HepG2 (cell line): ENCODE results near the gene GGTA1. TPM values are rescaled to one million over a fixed set of nuclear protein-coding genes. Genes with fewer than 3 reads are reported as not detected.

ENCODE experiments used
- ATAC-seq: fragments of 200-7000 bp; cut with Tn5 transposase; 3 replicates; pipeline ENCODE4 v1.9.1; 2020; ENCODE audit warnings: mild to moderate bottlenecking, moderate library complexity
- BruUV-seq: library from RNA; stranded (reverse); fragments of 400-500 nt; replicated peaks from 2 replicates; lab custom pipeline; 2021; lab: Mats Ljungman, UMichigan
- CTCF ChIA-PET: fragments of 300-600 bp; formaldehyde crosslinking; extraction: SDS; loops from one replicate; lab custom pipeline; 2021; ENCODE audit warnings: low total read pairs, inconsistent platforms, low intra/inter-chr PET ratio; lab: Yijun Ruan, JAX
- POLR2A ChIA-PET: fragments of 350-600 bp; sonication (Branson Sonifier 250); formaldehyde crosslinking; loops from one replicate; lab custom pipeline; 2020; ENCODE audit warnings: antibody characterized with exemption, inconsistent platforms; lab: Yijun Ruan, JAX
- DNase-seq: peaks from one replicate; pipeline ENCODE4 v3.0.0-alpha.2; 2015; ENCODE audit warnings: low spot score
- FAIRE-seq: peaks from 3 replicates; lab custom pipeline; 2011; peaks lifted over from hg19 to GRCh38; lab: Jason Lieb, UNC
- H2AFZ ChIP-seq: one replicate; pipeline ENCODE4 v1.6.1; 2011; ENCODE audit warnings: low read length, inconsistent platforms
- H3K27ac ChIP-seq: fragments of 300-600 bp; 3 replicates; pipeline ENCODE4 v1.8.0; 2011; ENCODE audit warnings: mixed run types, mild to moderate bottlenecking, mixed read lengths, low read length, inconsistent platforms; ENCODE audit not compliant: insufficient read depth; ENCODE audit errors: extremely low read length
- H3K27me3 ChIP-seq, 2 experiments: fragments of 200-600 bp in 1 of 2; 2 replicates in 1 of 2; 3 replicates in 1 of 2; pipeline versions ENCODE4 v1.6.0 to v1.8.0; 2011; ENCODE audit warnings: low read length in 2 of 2, mild to moderate bottlenecking in 2 of 2, moderate library complexity in 2 of 2, inconsistent platforms in 1 of 2; ENCODE audit not compliant: insufficient read depth in 2 of 2, control insufficient read depth in 1 of 2
- H3K36me3 ChIP-seq, 2 experiments: fragments of 200-600 bp in 1 of 2; replicated peaks in 1 of 2; 2 replicates in 1 of 2; 3 replicates in 1 of 2; pipeline versions ENCODE4 v1.5.1 to v1.8.0; 2011; ENCODE audit warnings: low read length in 2 of 2, inconsistent platforms in 1 of 2; ENCODE audit not compliant: insufficient read depth in 2 of 2, control insufficient read depth in 1 of 2
- H3K4me1 ChIP-seq: 2 replicates; pipeline ENCODE4 v1.5.1; 2012; ENCODE audit warnings: low read length, inconsistent platforms; ENCODE audit not compliant: insufficient read depth
- H3K4me2 ChIP-seq: 2 replicates; pipeline ENCODE4 v1.6.0; 2011; ENCODE audit warnings: low read depth, low read length, inconsistent platforms
- H3K4me3 ChIP-seq, 3 experiments: fragments of 200-600 bp in 1 of 3; sonication (generic), shearing (Covaris generic) in 1 of 3; replicated peaks in 1 of 3; 2 replicates each; pipeline ENCODE4 v1.5.1; 2011 to 2016; ENCODE audit warnings: low read length in 3 of 3, inconsistent platforms in 2 of 3, low read depth in 2 of 3, mild to moderate bottlenecking in 2 of 3, control low read depth in 1 of 3, mixed read lengths in 1 of 3; ENCODE audit not compliant: insufficient read depth in 1 of 3
- H3K79me2 ChIP-seq: one replicate; pipeline ENCODE4 v1.6.1; 2011; ENCODE audit warnings: low read length, inconsistent platforms; ENCODE audit not compliant: insufficient read depth
- H3K9ac ChIP-seq: 2 replicates; pipeline ENCODE4 v1.6.0; 2011; ENCODE audit warnings: mild to moderate bottlenecking, low read depth, low read length, inconsistent platforms; ENCODE audit not compliant: insufficient read depth
- H3K9me3 ChIP-seq: 2 replicates; pipeline ENCODE4 v1.5.1; 2012; ENCODE audit warnings: mild to moderate bottlenecking, low read length
- H4K20me1 ChIP-seq: 2 replicates; pipeline ENCODE4 v1.6.0; 2011; ENCODE audit warnings: inconsistent platforms, mild to moderate bottlenecking, low read length, moderate library complexity; ENCODE audit not compliant: insufficient read depth
- BORCS8-MEF2B ChIP-seq: sonication (generic); formaldehyde crosslinking; IDR thresholded peaks from 2 replicates; pipeline ENCODE4 v1.8.0; 2022; ENCODE audit warnings: mild to moderate bottlenecking, missing genetic modification reagents
- HOXA7 ChIP-seq: sonication (generic); formaldehyde crosslinking; IDR thresholded peaks from 2 replicates; pipeline ENCODE4 v1.8.1; 2022; ENCODE audit warnings: mild to moderate bottlenecking, missing genetic modification reagents, moderate library complexity
- NFAT5 ChIP-seq: sonication (generic); formaldehyde crosslinking; IDR thresholded peaks from 2 replicates; pipeline ENCODE4 v1.4.0; 2020; ENCODE audit warnings: missing genetic modification reagents
- ZNF615 ChIP-seq: sonication (generic); formaldehyde crosslinking; IDR thresholded peaks from 2 replicates; pipeline ENCODE4 v1.5.0; 2020; ENCODE audit warnings: mild to moderate bottlenecking, missing genetic modification reagents, borderline replicate concordance
- ZNF768 ChIP-seq: sonication (generic); formaldehyde crosslinking; IDR thresholded peaks from 2 replicates; pipeline ENCODE4 v1.4.0; 2020; ENCODE audit warnings: missing genetic modification reagents
- ZNF775 ChIP-seq: sonication (generic); formaldehyde crosslinking; IDR thresholded peaks from 2 replicates; pipeline ENCODE4 v1.4.0; 2020; ENCODE audit warnings: missing genetic modification reagents, mild to moderate bottlenecking, moderate library complexity, borderline replicate concordance
- WGBS: methylation state at CpG from one replicate; pipeline ENCODE4 v1.1.6; 2017; ENCODE audit warnings: low lambda C conversion rate; 5-methylcytosine and 5-hydroxymethylcytosine counted together
- in situ Hi-C: cut with HindIII; loops from 2 replicates; pipeline ENCODE4 v1.10.0; 2017; ENCODE audit warnings: low pct_unique_long_range_greater_than_20kb; ENCODE audit not compliant: extremely low pct_ligation_motif_present
- intact Hi-C: fragments of 100-400 bp; cut with micrococcal nuclease; formaldehyde crosslinking; loops from one replicate; pipeline ENCODE4 v1.10.0; 2022; ENCODE audit not compliant: unreplicated experiment
- polyA plus RNA-seq, 8 experiments: library from polyadenylated mRNA; depleted of rRNA in 3 of 8; stranded (reverse) in 7 of 8; unstranded in 1 of 8; fragments of >200 nt; fragmentation: Illumina TruSeq in 4 of 8; extraction: Trizol in 4 of 8; gene quantifications; 2 replicates each; pipeline versions ENCODE4 v1.2.1 to v1.2.3, GENCODE V29; 2011 to 2016; ENCODE audit warnings: low read depth in 4 of 8, missing spikeins in 1 of 8, mixed read lengths in 1 of 8; ENCODE audit not compliant: insufficient read depth in 1 of 8
- total RNA-seq, 5 experiments: library from RNA; depleted of rRNA; stranded (reverse); fragments of >200 nt; fragmentation: Illumina TruSeq; extraction: Trizol; gene quantifications; 2 replicates each; pipeline ENCODE4 v1.2.3, GENCODE V29; 2016; ENCODE audit warnings: low read depth in 1 of 5
- TF ChIP-seq, protein P1 (sequence below): sonication (generic); formaldehyde crosslinking; IDR thresholded peaks from 2 replicates; pipeline ENCODE4 v1.4.0; 2020; ENCODE audit warnings: missing genetic modification reagents

GGTA1 gene
- total and polyA plus RNA-seq, 2 of the 13 experiments (the other 11 are each of a cell fraction or from before 2014, with no cell fraction given) = not detected

GRCh38 chr9:121405899-121406298 is 93.7 kb downstream of the GGTA1 start:
- CTCF ChIA-PET = no interaction called here

More at GRCh38 chr9:121405899-121406298, 93.7 kb downstream of the GGTA1 start:
- TF ChIP-seq, protein P1, sequence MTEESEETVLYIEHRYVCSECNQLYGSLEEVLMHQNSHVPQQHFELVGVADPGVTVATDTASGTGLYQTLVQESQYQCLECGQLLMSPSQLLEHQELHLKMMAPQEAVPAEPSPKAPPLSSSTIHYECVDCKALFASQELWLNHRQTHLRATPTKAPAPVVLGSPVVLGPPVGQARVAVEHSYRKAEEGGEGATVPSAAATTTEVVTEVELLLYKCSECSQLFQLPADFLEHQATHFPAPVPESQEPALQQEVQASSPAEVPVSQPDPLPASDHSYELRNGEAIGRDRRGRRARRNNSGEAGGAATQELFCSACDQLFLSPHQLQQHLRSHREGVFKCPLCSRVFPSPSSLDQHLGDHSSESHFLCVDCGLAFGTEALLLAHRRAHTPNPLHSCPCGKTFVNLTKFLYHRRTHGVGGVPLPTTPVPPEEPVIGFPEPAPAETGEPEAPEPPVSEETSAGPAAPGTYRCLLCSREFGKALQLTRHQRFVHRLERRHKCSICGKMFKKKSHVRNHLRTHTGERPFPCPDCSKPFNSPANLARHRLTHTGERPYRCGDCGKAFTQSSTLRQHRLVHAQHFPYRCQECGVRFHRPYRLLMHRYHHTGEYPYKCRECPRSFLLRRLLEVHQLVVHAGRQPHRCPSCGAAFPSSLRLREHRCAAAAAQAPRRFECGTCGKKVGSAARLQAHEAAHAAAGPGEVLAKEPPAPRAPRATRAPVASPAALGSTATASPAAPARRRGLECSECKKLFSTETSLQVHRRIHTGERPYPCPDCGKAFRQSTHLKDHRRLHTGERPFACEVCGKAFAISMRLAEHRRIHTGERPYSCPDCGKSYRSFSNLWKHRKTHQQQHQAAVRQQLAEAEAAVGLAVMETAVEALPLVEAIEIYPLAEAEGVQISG (CRISPR knock-in tag) = no peak
- TF ChIP-seq BORCS8-MEF2B (CRISPR knock-in tag) (no peak), HOXA7 (CRISPR knock-in tag) (no peak), NFAT5 (CRISPR knock-in tag) (no peak), ZNF768 (CRISPR knock-in tag) (no peak), ZNF775 (CRISPR knock-in tag) (no peak), ZNF615 (CRISPR knock-in tag) (no peak)
- WGBS = 0% methylated on average over 1 of the region's 1 CpG
- DNase-seq = no peak
- in situ Hi-C loops (no loop called here), intact Hi-C loops (no loop called here)
- H3K27ac ChIP-seq = no peak overlapping the region
- no peak overlapping the region for H3K9ac ChIP-seq
- no peaks in the 10 kb centered on the region for H3K9me3 ChIP-seq
- H3K4me3 ChIP-seq = no peak overlapping the region
- no peaks in the 10 kb centered on the region for H3K79me2 ChIP-seq
- no peaks in the 10 kb centered on the region for H3K36me3 ChIP-seq
- POLR2A ChIA-PET = no interaction called here
- H3K27me3 ChIP-seq = 0 out of 5 replicates have a peak, but pooled peaks cover 0 to 11% of the 10 kb centered on the region in 2 experiments
- H4K20me1 ChIP-seq = no peaks in the 10 kb centered on the region
- FAIRE-seq = no peak
- no peak overlapping the region for H2AFZ ChIP-seq
- BruUV-seq = no TSS peak
- no peak overlapping the region for H3K4me2 ChIP-seq
- ATAC-seq = no peak
- no peaks in the 10 kb centered on the region for H3K4me1 ChIP-seq

Other genes with a start within 250 kb of the GGTA1 start
- gene GSN, start 231.7 kb downstream of the GGTA1 start, total RNA-seq (2016; rRNA removed; fragmentation: Illumina TruSeq; extraction: Trizol) = 126 and 307 TPM in 2 replicates
- 294 and 436 TPM in 2 replicates for gene GSN, start 231.7 kb downstream of the GGTA1 start, polyA plus RNA-seq (2011; rRNA removed)
- gene STOM, start 129.6 kb downstream of the GGTA1 start, total RNA-seq (2016; rRNA removed; fragmentation: Illumina TruSeq; extraction: Trizol) = 26.0 and 43.6 TPM in 2 replicates
- 165 and 166 TPM in 2 replicates for gene STOM, start 129.6 kb downstream of the GGTA1 start, polyA plus RNA-seq (2011; rRNA removed)
- gene DAB2IP, start 151.8 kb upstream of the GGTA1 start, total RNA-seq (2016; rRNA removed; fragmentation: Illumina TruSeq; extraction: Trizol) = 25.3 and 32.1 TPM in 2 replicates
- gene DAB2IP, start 151.8 kb upstream of the GGTA1 start, polyA plus RNA-seq (2011; rRNA removed) = 37.9 and 39.9 TPM in 2 replicates